Non-pigmented ciliary epithelial cell (primary cell): ENCODE data around the gene SNUPN.
"Not testable (repeated sequence)": the region's sequence is repeated elsewhere in the genome, so short reads cannot be mapped to it uniquely, and the experiment has no call there.

Experiments
- DNase-seq: peaks from one replicate; pipeline ENCODE4 v3.0.0-alpha.2; 2010; ENCODE audit warnings: low read depth

SNUPN gene

GRCh38 chr15:75583701-75584100 is 41.8 kb downstream of the SNUPN start:
- no peak for DNase-seq

GRCh38 chr15:75582943-75583342 is 42.6 kb downstream of the SNUPN start:
- DNase-seq: not testable (repeated sequence)

- DNase-seq: peak; percentile 18
Observed at GRCh38 chr15:75578948-75579920, 46.3 kb downstream of the SNUPN start, which contains the start of gene PTPN9. Gene PTPN9 (minus strand): TSS chr15:75579315. CDS start chr15:75578776, 539 bp downstream.

DNA sequence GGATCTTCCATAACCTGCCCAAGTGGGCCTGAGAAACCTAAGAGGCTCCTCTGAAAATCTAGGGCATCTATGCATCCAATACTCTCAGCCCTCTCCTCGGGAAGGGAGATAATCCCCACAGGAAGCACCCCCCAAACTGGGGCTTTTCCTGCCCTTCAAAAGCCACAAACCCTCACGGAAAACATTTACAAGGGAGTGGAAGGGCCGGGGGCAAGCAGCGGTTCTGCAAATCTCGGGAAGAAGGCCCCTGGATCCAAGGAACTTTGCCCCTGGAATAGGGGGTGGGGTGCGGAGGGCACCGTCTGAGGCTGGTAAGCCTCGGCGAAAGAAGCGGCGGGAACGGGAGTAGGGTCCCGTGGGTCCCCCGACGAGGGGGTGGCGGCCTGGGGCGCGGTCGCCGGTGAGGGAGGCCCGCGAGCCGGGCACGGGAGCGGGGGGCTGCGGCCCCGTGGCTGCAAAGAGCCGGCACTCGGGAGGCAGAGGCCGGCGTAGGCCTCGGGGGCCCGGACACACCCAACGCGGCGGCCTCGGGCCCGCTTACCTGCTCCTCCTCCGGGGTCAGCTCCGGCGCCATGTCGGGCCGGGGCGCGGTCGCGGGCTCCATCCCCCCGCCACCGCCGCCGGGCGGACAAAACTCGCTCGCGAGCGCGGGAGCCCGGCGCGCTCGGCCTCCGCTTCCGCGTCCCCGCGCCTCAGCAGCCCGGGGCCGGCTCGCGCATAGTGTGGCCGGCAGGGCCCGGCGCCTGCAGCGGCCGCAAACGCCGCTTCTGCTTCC is 47.2 kb downstream of the SNUPN start:
- no peak for DNase-seq

- DNase-seq: no peak
Observed at GRCh38 chr15:75577401-75578172, 47.9 kb downstream of the SNUPN start.

DNA sequence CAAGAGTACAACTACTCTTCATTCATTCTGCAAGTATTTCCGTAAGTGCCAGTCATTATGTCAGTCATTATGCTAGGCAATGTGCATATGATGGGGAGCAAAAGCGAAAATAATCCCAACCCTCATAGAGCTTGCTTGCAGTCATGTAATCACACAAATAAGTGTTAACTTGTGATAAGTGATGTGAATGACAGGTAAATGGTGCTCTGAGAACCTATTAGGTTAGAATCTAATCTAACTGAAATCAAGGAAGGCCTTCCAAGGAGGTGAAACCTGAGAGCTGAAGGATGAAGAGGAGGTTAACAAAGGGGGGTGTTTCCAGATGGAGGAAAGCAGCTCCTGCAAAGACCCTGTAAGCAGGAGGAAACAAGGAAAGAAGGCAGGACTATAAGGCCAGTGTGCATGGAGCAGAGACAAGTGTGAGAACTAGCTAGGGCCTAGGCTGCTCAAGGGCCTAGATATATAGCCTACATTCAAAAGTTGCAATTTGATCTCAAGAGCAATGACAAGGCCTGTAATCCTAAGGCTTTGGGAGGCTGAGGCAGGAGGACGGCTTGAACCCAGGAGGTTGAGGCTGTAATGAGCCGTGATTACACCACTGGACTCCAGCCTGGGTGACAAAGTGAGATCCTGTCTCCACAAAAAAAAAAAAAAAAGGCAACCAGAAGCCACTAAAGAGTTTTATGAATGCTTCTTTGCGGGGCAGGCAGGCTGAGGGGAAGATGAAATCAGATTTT is 51.7 kb downstream of the SNUPN start:
- DNase-seq: no peak

DNA sequence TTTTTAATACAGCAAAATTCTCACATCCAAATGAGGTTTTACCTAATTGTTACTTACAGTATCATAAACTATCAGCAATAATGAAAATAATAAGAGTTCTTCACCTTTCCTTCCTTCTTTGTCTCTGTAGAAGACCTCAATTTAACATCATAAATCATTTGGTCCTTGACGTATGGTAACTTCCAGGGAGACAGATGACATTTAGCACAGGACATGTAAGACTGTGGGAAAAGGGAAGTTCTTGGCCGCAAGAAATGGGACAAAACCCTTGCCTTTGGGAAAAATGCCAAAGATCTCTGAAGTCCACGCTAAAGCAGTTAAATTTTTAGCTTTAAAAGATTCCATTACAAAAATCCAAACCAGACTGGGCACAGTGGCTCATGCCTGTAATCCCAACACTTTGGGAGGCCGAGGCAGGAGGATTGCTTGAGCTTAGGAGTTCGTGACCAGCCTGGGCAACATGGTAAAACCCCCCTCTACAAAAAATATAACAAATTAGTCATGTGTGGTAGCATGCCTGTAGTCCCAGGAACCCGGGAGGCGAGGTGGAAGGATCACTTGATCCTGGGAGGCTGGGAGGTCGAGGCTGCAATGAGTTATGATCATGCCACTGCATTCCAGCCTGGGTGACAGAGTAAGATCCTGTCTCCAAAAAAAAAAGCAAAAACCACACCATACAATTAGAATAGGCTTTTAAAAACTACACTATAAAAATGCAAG is 55.2 kb downstream of the SNUPN start:
- DNase-seq: no peak

DNA sequence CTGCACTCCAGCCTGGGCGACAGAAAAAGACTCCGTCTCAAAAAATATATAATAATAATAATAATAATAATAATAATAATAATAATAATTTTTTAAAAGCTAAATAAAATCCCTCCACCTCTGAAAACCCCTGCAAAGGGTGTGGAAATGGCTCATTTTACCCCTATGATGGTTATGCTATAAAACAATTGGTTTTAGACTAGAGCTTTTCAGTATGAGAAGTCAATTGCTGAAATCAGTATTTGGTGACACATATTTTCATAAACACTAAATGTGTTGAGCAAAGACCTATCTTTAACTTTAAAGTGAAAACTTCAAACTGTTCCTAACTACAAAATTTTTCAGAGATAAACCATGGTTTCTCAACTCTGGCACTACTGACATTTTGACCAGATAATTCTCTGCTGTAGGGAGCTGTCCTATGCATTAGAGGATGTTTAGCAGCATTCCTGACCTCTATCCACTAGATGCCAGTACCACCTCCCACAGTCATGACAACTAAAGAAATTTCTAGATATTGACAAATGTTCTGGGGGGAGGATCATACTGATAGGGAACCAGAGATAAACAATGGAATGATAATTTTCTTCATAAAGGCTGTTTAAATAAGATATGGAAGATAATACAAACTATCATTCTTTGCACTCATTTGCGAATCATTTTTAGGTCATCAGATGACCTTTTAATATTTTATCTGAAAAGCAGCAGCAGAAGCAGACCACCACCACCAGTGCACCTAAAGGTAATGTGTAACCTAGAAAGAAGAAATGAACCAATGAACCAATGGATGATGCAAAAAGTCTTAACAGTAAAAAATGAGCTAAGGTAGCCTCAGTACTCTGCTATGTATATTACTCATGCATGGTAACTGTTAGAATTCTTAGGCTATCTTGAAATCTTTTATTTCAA is 60.2 kb downstream of the SNUPN start:
- no peak for DNase-seq

GRCh38 chr15:75561888-75562287 is 63.6 kb downstream of the SNUPN start:
- no peak for DNase-seq

- not testable (repeated sequence) for DNase-seq
Observed at GRCh38 chr15:75559360-75559759, 66.2 kb downstream of the SNUPN start.

GRCh38 chr15:75558955-75559354 is 66.6 kb downstream of the SNUPN start:
- DNase-seq: not testable (repeated sequence)

- DNase-seq: no peak
Observed at GRCh38 chr15:75554717-75555116, 70.8 kb downstream of the SNUPN start.

DNA sequence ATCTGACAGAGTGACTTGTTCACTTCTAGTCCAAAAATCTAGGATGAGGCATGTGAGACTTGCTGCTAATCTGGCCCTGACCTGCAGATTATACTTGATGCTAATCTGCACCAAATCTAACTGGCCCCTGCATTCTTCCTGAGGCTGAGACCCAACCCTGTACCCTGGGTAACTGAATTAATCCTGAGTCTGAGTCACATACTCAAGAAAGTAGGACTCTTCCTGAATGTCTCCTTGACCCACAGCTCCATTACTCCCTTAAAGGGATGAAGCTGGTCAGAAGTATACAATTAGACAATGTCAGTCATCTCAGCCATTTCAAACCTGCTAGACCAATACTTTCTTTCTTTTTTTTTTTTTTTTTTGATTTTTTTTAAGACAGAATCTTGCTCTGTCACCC is 71.9 kb downstream of the SNUPN start:
- no peak for DNase-seq

GRCh38 chr15:75551091-75551490 is 74.4 kb downstream of the SNUPN start:
- DNase-seq: no peak
